ENCODE results near the gene ZNF444.

GRCh38 chr19:56120002-56120370 lies 21.1 kb upstream of the ZNF444 start:
- TF ChIP-seq POLR2AphosphoS5 (IDR thresholded peaks at IDR 0.05; ENCODE audit: low read depth, low read length) (0 out of 2 replicates have a peak, but pooled peaks have one; percentile 29), REST (IDR thresholded peaks at IDR 0.05; ENCODE audit: insufficient read depth in 1 of 2, low read depth in 2 of 2, low read length in 2 of 2) (no peak), TAF1 (IDR thresholded peaks at IDR 0.05; ENCODE audit: borderline replicate concordance, insufficient read depth, low read length) (no peak)

Measured in PFSK-1 (cell line).